ENCODE results near the gene CEP131.

CEP131 gene

DNA sequence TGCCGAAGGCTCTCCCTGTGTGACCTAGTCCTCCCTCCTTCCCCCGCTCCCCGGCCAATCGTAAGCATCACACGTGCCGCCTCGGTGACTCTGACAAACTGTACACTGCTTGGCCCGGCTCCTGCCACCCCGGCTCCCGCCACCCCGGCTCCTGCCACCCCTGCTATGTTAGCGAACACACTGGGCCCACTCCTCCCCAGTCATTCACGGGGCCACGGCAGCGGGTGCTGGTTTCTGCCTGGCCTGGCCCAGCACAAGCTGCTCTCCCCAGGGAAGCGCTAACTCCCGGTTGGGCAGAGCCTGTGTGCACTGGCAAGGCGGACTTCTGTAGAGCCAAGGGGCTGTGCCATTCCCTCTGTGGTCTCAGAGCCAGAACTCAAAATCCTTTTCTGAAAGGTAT, 38.3 kb upstream of the CEP131 start:
- no peaks in the 10 kb centered on the region for H3K9me3 ChIP-seq (ENCODE audit: control insufficient read depth, low read length)
- H3K4me2 ChIP-seq (ENCODE audit: low read length, poor library complexity, severe bottlenecking) = no peak overlapping the region

DNA sequence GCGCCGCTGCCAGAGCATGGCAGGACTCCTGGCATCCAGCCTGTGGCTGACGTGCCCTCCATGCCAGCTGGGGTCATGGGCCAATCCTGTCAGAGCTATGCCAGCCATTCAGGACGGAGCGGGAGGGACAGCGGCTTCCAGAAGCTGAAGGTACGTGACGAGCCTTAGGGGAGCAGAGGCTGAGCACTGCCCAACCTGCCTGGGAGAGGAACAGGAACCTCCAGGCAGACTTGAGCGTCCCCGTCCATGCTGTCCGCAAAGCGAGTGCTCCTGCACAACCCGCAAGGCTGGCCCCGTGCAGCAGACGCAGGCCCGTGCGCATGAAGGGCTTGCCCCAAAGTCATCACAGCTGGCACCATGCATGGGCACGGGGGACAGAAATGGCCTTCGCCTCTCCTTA, 37.9 kb upstream of the CEP131 start:
- peaks cover 58 to 94% of the 10 kb centered on the region in 2 experiments for H3K36me3 ChIP-seq (ENCODE audit: control insufficient read depth in 1 of 2, insufficient read depth in 2 of 2, low read depth in 1 of 2, low read length in 2 of 2)
- no peak overlapping the region for H2BK15ac ChIP-seq (ENCODE audit: low read depth, poor library complexity, severe bottlenecking)
- H3K4me3 ChIP-seq (ENCODE audit: insufficient read depth in 1 of 2, low read depth in 1 of 2, low read length in 2 of 2) = no peak overlapping the region
- no peak for DNase-seq
- H3K23ac ChIP-seq (ENCODE audit: low read length in 2 of 2) = no peak overlapping the region
- no peak overlapping the region for H4K8ac ChIP-seq (ENCODE audit: low read length)
- H3K18ac ChIP-seq (ENCODE audit: low read depth in 1 of 2, low read length in 2 of 2) = no peak overlapping the region
- H2BK5ac ChIP-seq (ENCODE audit: low read depth, low read length, poor library complexity, severe bottlenecking) = no peak overlapping the region
- no peak overlapping the region for H3K4ac ChIP-seq (ENCODE audit: low read depth in 1 of 2, low read length in 2 of 2)
- WGBS = 96% methylated on average over 19 of the region's 19 CpGs
- no peak overlapping the region for H2AFZ ChIP-seq (ENCODE audit: low read depth, low read length)
- no peaks in the 10 kb centered on the region for H3K9me3 ChIP-seq (ENCODE audit: control insufficient read depth, low read length)
- H4K91ac ChIP-seq (ENCODE audit: low read length) = no peak overlapping the region
- H3K79me1 ChIP-seq (replicated peaks; ENCODE audit: low read length, poor library complexity, severe bottlenecking) = peaks cover 26% of the 10 kb centered on the region
- H2BK12ac ChIP-seq (ENCODE audit: low read length in 2 of 2) = no peak overlapping the region
- no peak overlapping the region for H2AK5ac ChIP-seq (ENCODE audit: low read length, severe bottlenecking)
- no peak overlapping the region for H3K14ac ChIP-seq (ENCODE audit: low read length in 2 of 2)
- no peak overlapping the region for H2BK120ac ChIP-seq (ENCODE audit: low read depth, low read length)
- H3K27me3 ChIP-seq (ENCODE audit: control insufficient read depth in 1 of 2, insufficient read depth in 1 of 2, low read length in 2 of 2) = no peaks in the 10 kb centered on the region
- no peak overlapping the region for H3K4me2 ChIP-seq (ENCODE audit: low read length, poor library complexity, severe bottlenecking)
- H3K27ac ChIP-seq (ENCODE audit: low read length, poor library complexity, severe bottlenecking) = no peak overlapping the region
- H3K9ac ChIP-seq (ENCODE audit: low read length) = no peak overlapping the region
- H3K4me1 ChIP-seq (ENCODE audit: control insufficient read depth, insufficient read depth, low read depth, low read length) = peaks cover 10% of the 10 kb centered on the region

More for the DNA sequence above, 38.3 kb upstream of the CEP131 start:
- no peak overlapping the region for H4K8ac ChIP-seq (ENCODE audit: low read length)
- no peak overlapping the region for H2BK12ac ChIP-seq (ENCODE audit: low read length in 2 of 2)
- no peak overlapping the region for H2AFZ ChIP-seq (ENCODE audit: low read depth, low read length)
- H3K27me3 ChIP-seq (ENCODE audit: control insufficient read depth in 1 of 2, insufficient read depth in 1 of 2, low read length in 2 of 2) = no peaks in the 10 kb centered on the region
- no peak overlapping the region for H3K27ac ChIP-seq (ENCODE audit: low read length, poor library complexity, severe bottlenecking)
- no peak overlapping the region for H3K23ac ChIP-seq (ENCODE audit: low read length in 2 of 2)
- H2AK5ac ChIP-seq (ENCODE audit: low read length, severe bottlenecking) = no peak overlapping the region
- H3K36me3 ChIP-seq (ENCODE audit: control insufficient read depth in 1 of 2, insufficient read depth in 2 of 2, low read depth in 1 of 2, low read length in 2 of 2) = peaks cover 63 to 96% of the 10 kb centered on the region in 2 experiments
- no peak overlapping the region for H2BK15ac ChIP-seq (ENCODE audit: low read depth, poor library complexity, severe bottlenecking)
- H3K79me1 ChIP-seq (replicated peaks; ENCODE audit: low read length, poor library complexity, severe bottlenecking) = peaks cover 28% of the 10 kb centered on the region
- H3K4me1 ChIP-seq (ENCODE audit: control insufficient read depth, insufficient read depth, low read depth, low read length) = peaks cover 6% of the 10 kb centered on the region
- no peak overlapping the region for H2BK120ac ChIP-seq (ENCODE audit: low read depth, low read length)
- H3K4ac ChIP-seq (ENCODE audit: low read depth in 1 of 2, low read length in 2 of 2) = no peak overlapping the region
- DNase-seq = no peak
- H4K91ac ChIP-seq (ENCODE audit: low read length) = no peak overlapping the region
- H3K9ac ChIP-seq (ENCODE audit: low read length) = no peak overlapping the region
- H3K14ac ChIP-seq (ENCODE audit: low read length in 2 of 2) = no peak overlapping the region
- H3K4me3 ChIP-seq (ENCODE audit: insufficient read depth in 1 of 2, low read depth in 1 of 2, low read length in 2 of 2) = no peak overlapping the region
- H3K18ac ChIP-seq (ENCODE audit: low read depth in 1 of 2, low read length in 2 of 2) = no peak overlapping the region
- H2BK5ac ChIP-seq (ENCODE audit: low read depth, low read length, poor library complexity, severe bottlenecking) = no peak overlapping the region
- 95% methylated on average over 18 of the region's 18 CpGs for WGBS

- Histone ChIP-seq H3K4me3 (ENCODE audit: insufficient read depth in 1 of 2, low read depth in 1 of 2, low read length in 2 of 2) (no peak overlapping the region), H2AK5ac (ENCODE audit: low read length, severe bottlenecking) (no peak overlapping the region), H3K27ac (ENCODE audit: low read length, poor library complexity, severe bottlenecking) (no peak overlapping the region), H3K79me1 (replicated peaks; ENCODE audit: low read length, poor library complexity, severe bottlenecking) (peaks cover 23% of the 10 kb centered on the region), H3K14ac (ENCODE audit: low read length in 2 of 2) (no peak overlapping the region), H2BK5ac (ENCODE audit: low read depth, low read length, poor library complexity, severe bottlenecking) (no peak overlapping the region), H4K8ac (ENCODE audit: low read length) (no peak overlapping the region), H3K4me2 (ENCODE audit: low read length, poor library complexity, severe bottlenecking) (no peak overlapping the region), H3K27me3 (ENCODE audit: control insufficient read depth in 1 of 2, insufficient read depth in 1 of 2, low read length in 2 of 2) (no peaks in the 10 kb centered on the region), H4K91ac (ENCODE audit: low read length) (no peak overlapping the region), H3K9ac (ENCODE audit: low read length) (no peak overlapping the region), H3K4ac (ENCODE audit: low read depth in 1 of 2, low read length in 2 of 2) (no peak overlapping the region), H3K9me3 (ENCODE audit: control insufficient read depth, low read length) (no peaks in the 10 kb centered on the region), H3K23ac (ENCODE audit: low read length in 2 of 2) (no peak overlapping the region), H2AFZ (ENCODE audit: low read depth, low read length) (no peak overlapping the region), H2BK120ac (ENCODE audit: low read depth, low read length) (no peak overlapping the region), H2BK12ac (ENCODE audit: low read length in 2 of 2) (no peak overlapping the region), H3K18ac (ENCODE audit: low read depth in 1 of 2, low read length in 2 of 2) (no peak overlapping the region), H3K4me1 (ENCODE audit: control insufficient read depth, insufficient read depth, low read depth, low read length) (peaks cover 15% of the 10 kb centered on the region), H2BK15ac (ENCODE audit: low read depth, poor library complexity, severe bottlenecking) (no peak overlapping the region), H3K36me3 (ENCODE audit: control insufficient read depth in 1 of 2, insufficient read depth in 2 of 2, low read depth in 1 of 2, low read length in 2 of 2) (peaks cover 54 to 89% of the 10 kb centered on the region in 2 experiments)
- DNase-seq = no peak
- WGBS = 95% methylated on average over 17 of the region's 17 CpGs
Observed at GRCh38 chr17:81260171-81260570, 37.4 kb upstream of the CEP131 start.

DNA sequence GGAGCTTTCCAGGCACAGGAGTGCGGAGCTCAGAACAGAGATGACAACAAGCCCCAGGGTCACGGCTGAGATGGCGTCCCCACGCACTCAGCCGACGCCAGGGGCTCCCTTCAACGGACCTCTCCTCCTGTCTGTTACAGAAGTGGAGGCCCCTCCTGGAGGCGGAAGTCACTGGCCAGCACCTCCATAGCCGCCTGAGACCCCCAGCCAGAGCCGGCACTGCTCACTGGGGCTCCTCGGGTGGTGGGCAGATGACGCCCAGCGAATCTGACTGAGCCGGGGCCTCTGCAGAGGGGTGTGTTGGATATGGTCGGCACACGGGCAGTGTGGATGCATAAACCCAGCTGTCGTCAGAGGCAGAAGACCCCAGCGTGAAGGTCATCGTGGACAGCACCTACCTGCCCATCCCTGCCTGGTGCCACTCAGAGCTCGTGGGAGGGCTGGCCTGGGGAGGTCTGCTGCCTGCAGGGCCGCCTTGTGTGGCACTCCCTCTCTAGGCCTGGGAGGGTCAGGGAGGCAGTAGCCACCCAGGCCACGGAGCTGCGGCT, 36.4 kb upstream of the CEP131 start:
- Histone ChIP-seq H3K27ac (ENCODE audit: low read length, poor library complexity, severe bottlenecking) (no peak overlapping the region), H3K4me2 (ENCODE audit: low read length, poor library complexity, severe bottlenecking) (no peak overlapping the region), H3K4me1 (ENCODE audit: control insufficient read depth, insufficient read depth, low read depth, low read length) (peaks cover 21% of the 10 kb centered on the region), H2BK15ac (ENCODE audit: low read depth, poor library complexity, severe bottlenecking) (no peak overlapping the region), H2BK5ac (ENCODE audit: low read depth, low read length, poor library complexity, severe bottlenecking) (no peak overlapping the region), H3K36me3 (ENCODE audit: control insufficient read depth in 1 of 2, insufficient read depth in 2 of 2, low read depth in 1 of 2, low read length in 2 of 2) (peaks cover 46 to 81% of the 10 kb centered on the region in 2 experiments), H3K23ac (ENCODE audit: low read length in 2 of 2) (no peak overlapping the region), H3K9ac (ENCODE audit: low read length) (no peak overlapping the region), H3K18ac (ENCODE audit: low read depth in 1 of 2, low read length in 2 of 2) (no peak overlapping the region), H4K8ac (ENCODE audit: low read length) (no peak overlapping the region), H3K27me3 (ENCODE audit: control insufficient read depth in 1 of 2, insufficient read depth in 1 of 2, low read length in 2 of 2) (no peaks in the 10 kb centered on the region), H2AK5ac (ENCODE audit: low read length, severe bottlenecking) (no peak overlapping the region), H2BK12ac (ENCODE audit: low read length in 2 of 2) (no peak overlapping the region), H2BK120ac (ENCODE audit: low read depth, low read length) (no peak overlapping the region), H3K79me1 (replicated peaks; ENCODE audit: low read length, poor library complexity, severe bottlenecking) (peaks cover 16% of the 10 kb centered on the region), H4K91ac (ENCODE audit: low read length) (no peak overlapping the region), H3K4me3 (ENCODE audit: insufficient read depth in 1 of 2, low read depth in 1 of 2, low read length in 2 of 2) (no peak overlapping the region), H3K14ac (ENCODE audit: low read length in 2 of 2) (no peak overlapping the region), H3K9me3 (ENCODE audit: control insufficient read depth, low read length) (no peaks in the 10 kb centered on the region), H3K4ac (ENCODE audit: low read depth in 1 of 2, low read length in 2 of 2) (no peak overlapping the region), H2AFZ (ENCODE audit: low read depth, low read length) (no peak overlapping the region)
- WGBS = 94% methylated on average over 23 of the region's 23 CpGs
- no peak for DNase-seq
